Activated effector memory CD4-positive, alpha-beta T cell treated with Interleukin-2 at 50 U/mL for 16 hours (primary cell): ENCODE measurements around the gene PTPRD.

Experiments
- DNase-seq: peaks from one replicate; pipeline ENCODE4 v3.0.0-alpha.2; 2020

PTPRD gene

GRCh38 chr9:9730174-9730573, 882.6 kb downstream of the PTPRD start:
- no peak for DNase-seq

- DNase-seq: no peak
Measured at GRCh38 chr9:9729082-9729481, 883.7 kb downstream of the PTPRD start.

- DNase-seq: no peak
Measured at GRCh38 chr9:9719373-9720112, 893.3 kb downstream of the PTPRD start.

- no peak for DNase-seq
Measured at GRCh38 chr9:9718691-9719090, 894.1 kb downstream of the PTPRD start.

GRCh38 chr9:9679433-9679832, 933.4 kb downstream of the PTPRD start:
- no peak for DNase-seq

GRCh38 chr9:9674461-9674860, 938.3 kb downstream of the PTPRD start:
- no peak for DNase-seq

- no peak for DNase-seq
Measured at GRCh38 chr9:9670454-9670853, 942.3 kb downstream of the PTPRD start.

GRCh38 chr9:9645006-9645405, 967.8 kb downstream of the PTPRD start:
- no peak for DNase-seq

- DNase-seq: no peak
Measured at GRCh38 chr9:9631284-9631683, 981.5 kb downstream of the PTPRD start.

GRCh38 chr9:9625248-9625647, 987.6 kb downstream of the PTPRD start:
- DNase-seq: no peak

- no peak for DNase-seq
Measured at GRCh38 chr9:9623506-9623905, 989.3 kb downstream of the PTPRD start.

- no peak for DNase-seq
Measured at GRCh38 chr9:9621355-9621940, 991.4 kb downstream of the PTPRD start.

GRCh38 chr9:9620736-9621135, 992.1 kb downstream of the PTPRD start:
- DNase-seq: no peak

GRCh38 chr9:9615086-9615485, 997.7 kb downstream of the PTPRD start:
- no peak for DNase-seq

- no peak for DNase-seq
Measured at GRCh38 chr9:9614607-9615006, 998.2 kb downstream of the PTPRD start.

- DNase-seq: no peak
Measured at GRCh38 chr9:9612755-9613154, 1000.0 kb downstream of the PTPRD start.

GRCh38 chr9:9612270-9612669, 1000.5 kb downstream of the PTPRD start:
- DNase-seq: no peak

- no peak for DNase-seq
Measured at GRCh38 chr9:9605681-9606080, 1007.1 kb downstream of the PTPRD start.

GRCh38 chr9:9603345-9603744, 1009.5 kb downstream of the PTPRD start:
- DNase-seq: no peak

GRCh38 chr9:9598723-9599122, 1014.1 kb downstream of the PTPRD start:
- no peak for DNase-seq

GRCh38 chr9:9592104-9592503, 1020.7 kb downstream of the PTPRD start:
- no peak for DNase-seq

- DNase-seq: no peak
Measured at GRCh38 chr9:9585920-9586319, 1026.9 kb downstream of the PTPRD start.

GRCh38 chr9:9574080-9574479, 1038.7 kb downstream of the PTPRD start:
- no peak for DNase-seq

- no peak for DNase-seq
Measured at GRCh38 chr9:9565700-9566099, 1047.1 kb downstream of the PTPRD start.

- no peak for DNase-seq
Measured at GRCh38 chr9:9563817-9564216, 1049.0 kb downstream of the PTPRD start.
